NCI-H345 treated with DMSO at 0.1 percent for 48 hours (cell line): ENCODE measurements around the gene CCDC159.

Source experiments
- DNase-seq: peaks from one replicate; lab custom pipeline; 2025; ENCODE audit not compliant: unreplicated experiment; lab: John Stamatoyannopoulos, UW

CCDC159 gene

GRCh38 chr19:11387162-11388034, 41.1 kb downstream of the CCDC159 start:
- DNase-seq, result no peak

- no peak for DNase-seq
Measured at GRCh38 chr19:11390359-11390758, 44.0 kb downstream of the CCDC159 start.

GRCh38 chr19:11390933-11391680, 44.8 kb downstream of the CCDC159 start:
- DNase-seq, result no peak

GRCh38 chr19:11397089-11397610, 50.8 kb downstream of the CCDC159 start:
- no peak for DNase-seq

GRCh38 chr19:11399667-11400066, 53.3 kb downstream of the CCDC159 start:
- DNase-seq, result no peak

- DNase-seq, result no peak
Measured at GRCh38 chr19:11400798-11401197, 54.5 kb downstream of the CCDC159 start.

GRCh38 chr19:11401808-11402543, 55.7 kb downstream of the CCDC159 start:
- no peak for DNase-seq
